Spleen (tissue), 7 donors: ENCODE measurements around the gene LRRC47.

Experiments
- POLR2A ChIP-seq, 3 donors: fragments of 450-650 bp; IDR thresholded peaks; one replicate each; pipeline ENCODE4 v1.5.1; 2017; ENCODE audit warnings: antibody characterized with exemption in 3 of 3, mild to moderate bottlenecking in 1 of 3
- TF ChIP-seq, protein P1 (sequence below), 11 experiments: fragments of 200-600 bp in 7 of 11; fragments of 450-650 bp in 4 of 11; sonication (generic) in 4 of 11; IDR thresholded peaks in 8 of 11; conservative IDR thresholded peaks in 3 of 11; 1 replicate in 7 of 11; 2 replicates in 4 of 11; pipeline versions ENCODE4 v1.4.0 to v1.8.0; 2016 to 2021; ENCODE audit warnings: antibody characterized with exemption in 11 of 11, inconsistent platforms in 4 of 11, mild to moderate bottlenecking in 1 of 11
- donor health status: DM: no; HTN: no; CAD: no; lungs with moderate emphysema.
- donor health status: DM: no; HTN: no; CAD: no.
- donor health status: DM: no; HTN: no; CAD: no.

DNA sequence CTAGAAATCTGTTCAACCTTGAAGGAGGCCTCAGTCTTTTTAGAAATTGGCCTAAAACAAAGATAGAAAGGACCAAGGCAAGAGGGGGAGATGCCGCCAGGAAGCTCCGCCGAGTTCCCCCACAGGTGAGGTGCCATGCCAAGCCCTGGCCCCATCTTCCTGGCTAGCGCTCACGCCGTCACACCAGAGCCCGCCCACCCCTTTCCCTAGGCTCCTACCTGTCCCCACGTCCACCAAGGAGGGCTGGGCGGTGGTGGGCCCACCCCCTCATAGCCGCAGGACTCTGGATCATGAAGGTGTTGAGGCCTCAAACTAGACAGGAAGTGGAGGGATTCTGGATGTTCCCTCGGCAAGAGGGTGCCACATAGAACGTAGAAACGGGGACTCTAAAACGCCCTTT lies 59.6 kb downstream of the LRRC47 start:
- no peak for TF ChIP-seq POLR2A (IDR thresholded peaks at IDR 0.05)
- TF ChIP-seq, protein P1, sequence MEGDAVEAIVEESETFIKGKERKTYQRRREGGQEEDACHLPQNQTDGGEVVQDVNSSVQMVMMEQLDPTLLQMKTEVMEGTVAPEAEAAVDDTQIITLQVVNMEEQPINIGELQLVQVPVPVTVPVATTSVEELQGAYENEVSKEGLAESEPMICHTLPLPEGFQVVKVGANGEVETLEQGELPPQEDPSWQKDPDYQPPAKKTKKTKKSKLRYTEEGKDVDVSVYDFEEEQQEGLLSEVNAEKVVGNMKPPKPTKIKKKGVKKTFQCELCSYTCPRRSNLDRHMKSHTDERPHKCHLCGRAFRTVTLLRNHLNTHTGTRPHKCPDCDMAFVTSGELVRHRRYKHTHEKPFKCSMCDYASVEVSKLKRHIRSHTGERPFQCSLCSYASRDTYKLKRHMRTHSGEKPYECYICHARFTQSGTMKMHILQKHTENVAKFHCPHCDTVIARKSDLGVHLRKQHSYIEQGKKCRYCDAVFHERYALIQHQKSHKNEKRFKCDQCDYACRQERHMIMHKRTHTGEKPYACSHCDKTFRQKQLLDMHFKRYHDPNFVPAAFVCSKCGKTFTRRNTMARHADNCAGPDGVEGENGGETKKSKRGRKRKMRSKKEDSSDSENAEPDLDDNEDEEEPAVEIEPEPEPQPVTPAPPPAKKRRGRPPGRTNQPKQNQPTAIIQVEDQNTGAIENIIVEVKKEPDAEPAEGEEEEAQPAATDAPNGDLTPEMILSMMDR (IDR thresholded peaks at IDR 0.05 in 8 of 11, conservative IDR thresholded peaks at IDR 0.05 in 3 of 11), result no peak
